Measurements from ENCODE around the gene SNTB2.
A peak's percentile ranks its signal among the peaks of the same experiment; 100 is the strongest.

- TF ChIP-seq CTCF (IDR thresholded peaks at IDR 0.05 in 8 of 11, conservative IDR thresholded peaks at IDR 0.05 in 3 of 11) (no peak), POLR2AphosphoS5 (IDR thresholded peaks at IDR 0.05) (peak in 1 of 3 donors; percentile 41), POLR2A (IDR thresholded peaks at IDR 0.05) (no peak)
Observed at GRCh38 chr16:69324013-69324531, 137.1 kb downstream of the SNTB2 start.
